WTC11 (cell line): ENCODE results near the gene ASS1. TPM values are rescaled to one million over a fixed set of nuclear protein-coding genes. Genes with fewer than 3 reads are reported as not detected.

Source experiments
- ATAC-seq: fragments of 200-7000 bp; cut with Tn5 transposase; 2 replicates; pipeline ENCODE4 v1.10.0; 2021; ENCODE audit warnings: mild to moderate bottlenecking, moderate library complexity
- CTCF ChIA-PET: fragments of 300-600 bp; sonication (Branson Sonifier 250); formaldehyde crosslinking; loops from one replicate; lab custom pipeline; 2021; ENCODE audit warnings: antibody characterized with exemption; lab: Charles Lee
- POLR2A ChIA-PET: fragments of 350-600 bp; sonication (Branson Sonifier 250); formaldehyde crosslinking; loops from one replicate; lab custom pipeline; 2021; ENCODE audit warnings: antibody characterized with exemption; lab: Charles Lee
- DNase-seq: peaks from one replicate; pipeline ENCODE4 v3.0.0; 2021; ENCODE audit warnings: low spot score
- H3K27ac Mint-ChIP-seq: 2 replicates; pipeline ENCODE4 v1.8.0; 2021; ENCODE audit warnings: mixed read lengths
- H3K27me3 Mint-ChIP-seq: 2 replicates; pipeline ENCODE4 v1.8.0; 2021; ENCODE audit warnings: low read depth, mild to moderate bottlenecking, moderate library complexity, mixed read lengths
- H3K36me3 Mint-ChIP-seq: 2 replicates; pipeline ENCODE4 v1.8.0; 2021; ENCODE audit warnings: mixed read lengths
- H3K4me1 Mint-ChIP-seq: 2 replicates; pipeline ENCODE4 v1.8.0; 2022; ENCODE audit warnings: mixed read lengths
- H3K4me3 Mint-ChIP-seq: 2 replicates; pipeline ENCODE4 v1.8.0; 2021; ENCODE audit warnings: mild to moderate bottlenecking, moderate library complexity, mixed read lengths
- H3K9me3 Mint-ChIP-seq: 2 replicates; pipeline ENCODE4 v1.8.0; 2021; ENCODE audit warnings: mixed read lengths
- ATF3 ChIP-seq: sonication (generic); formaldehyde crosslinking; conservative IDR thresholded peaks from 2 replicates; pipeline ENCODE4 v1.8.1; 2022; ENCODE audit warnings: mild to moderate bottlenecking, missing genetic modification reagents
- CREB1 ChIP-seq: sonication (generic); formaldehyde crosslinking; IDR thresholded peaks from 2 replicates; pipeline ENCODE4 v1.8.0; 2023; ENCODE audit warnings: mild to moderate bottlenecking, missing genetic modification reagents
- CTCF ChIP-seq: fragments of 200-600 bp; IDR thresholded peaks from 2 replicates; pipeline ENCODE4 v1.8.0; 2022; ENCODE audit warnings: antibody characterized with exemption
- E2F4 ChIP-seq: sonication (generic); formaldehyde crosslinking; IDR thresholded peaks from 2 replicates; pipeline ENCODE4 v1.8.1; 2022; ENCODE audit warnings: low read depth, mild to moderate bottlenecking, moderate library complexity, missing genetic modification reagents, borderline replicate concordance
- GTF2I ChIP-seq: fragments of 250-450 bp; sonication (Bioruptor Pico); conservative IDR thresholded peaks from 2 replicates; pipeline ENCODE4 v1.4.0; 2021; ENCODE audit warnings: mild to moderate bottlenecking
- KAT7 ChIP-seq: sonication (generic); formaldehyde crosslinking; IDR thresholded peaks from 2 replicates; pipeline ENCODE4 v1.8.1; 2023; ENCODE audit warnings: missing genetic modification reagents, mild to moderate bottlenecking, borderline replicate concordance
- MAX ChIP-seq: sonication (generic); formaldehyde crosslinking; IDR thresholded peaks from 2 replicates; pipeline ENCODE4 v1.8.0; 2022; ENCODE audit warnings: mild to moderate bottlenecking, missing genetic modification reagents
- MYBL2 ChIP-seq: sonication (generic); formaldehyde crosslinking; IDR thresholded peaks from 2 replicates; pipeline ENCODE4 v1.8.1; 2023; ENCODE audit warnings: mild to moderate bottlenecking, moderate library complexity, missing genetic modification reagents
- NR1H2 ChIP-seq: sonication (generic); formaldehyde crosslinking; IDR thresholded peaks from 2 replicates; pipeline ENCODE4 v1.9.0; 2021; ENCODE audit warnings: mild to moderate bottlenecking, moderate library complexity, missing genetic modification reagents
- OVOL2 ChIP-seq: fragments of 250-450 bp; sonication (Bioruptor Pico); IDR thresholded peaks from 2 replicates; pipeline ENCODE4 v1.9.0; 2021; ENCODE audit warnings: mild to moderate bottlenecking, borderline replicate concordance
- SOX15 ChIP-seq: fragments of 250-450 bp; sonication (Bioruptor Pico); IDR thresholded peaks from 2 replicates; pipeline ENCODE4 v1.9.0; 2021; ENCODE audit warnings: mild to moderate bottlenecking
- SP1 ChIP-seq: sonication (generic); formaldehyde crosslinking; conservative IDR thresholded peaks from 2 replicates; pipeline ENCODE4 v1.8.1; 2022; ENCODE audit warnings: missing genetic modification reagents
- TCF7 ChIP-seq: sonication (generic); formaldehyde crosslinking; IDR thresholded peaks from 2 replicates; pipeline ENCODE4 v1.8.0; 2022; ENCODE audit warnings: mild to moderate bottlenecking, low read depth, missing genetic modification reagents, moderate library complexity
- TP53 ChIP-seq: sonication (generic); formaldehyde crosslinking; IDR thresholded peaks from 2 replicates; pipeline ENCODE4 v1.8.1; 2023; ENCODE audit warnings: mild to moderate bottlenecking, missing genetic modification reagents
- USF2 ChIP-seq: sonication (generic); formaldehyde crosslinking; IDR thresholded peaks from 2 replicates; pipeline ENCODE4 v1.8.1; 2023; ENCODE audit warnings: mild to moderate bottlenecking, missing genetic modification reagents, moderate library complexity
- ZNF121 ChIP-seq: sonication (generic); formaldehyde crosslinking; IDR thresholded peaks from 2 replicates; pipeline ENCODE4 v1.8.0; 2023; ENCODE audit warnings: missing genetic modification reagents
- ZNF219 ChIP-seq: sonication (generic); formaldehyde crosslinking; IDR thresholded peaks from 2 replicates; pipeline ENCODE4 v1.8.0; 2023; ENCODE audit warnings: missing genetic modification reagents, mild to moderate bottlenecking, borderline replicate concordance
- ZNF423 ChIP-seq: fragments of 250-450 bp; sonication (Bioruptor Pico); IDR thresholded peaks from 2 replicates; pipeline ENCODE4 v2.1.2; 2022; ENCODE audit warnings: mild to moderate bottlenecking, moderate library complexity
- ZNF671 ChIP-seq: fragments of 250-450 bp; sonication (Bioruptor Pico); IDR thresholded peaks from 2 replicates; pipeline ENCODE4 v1.8.0; 2021; ENCODE audit warnings: mild to moderate bottlenecking
- total RNA-seq: library from RNA; stranded (reverse); gene quantifications from 3 replicates; pipeline ENCODE4 v1.2.3, GENCODE V29; 2021
- TF ChIP-seq, protein P1 (sequence below): sonication (generic); formaldehyde crosslinking; conservative IDR thresholded peaks from 2 replicates; pipeline ENCODE4 v1.8.1; 2023; ENCODE audit warnings: mild to moderate bottlenecking, low read depth, missing genetic modification reagents, moderate library complexity
- TF ChIP-seq, protein P2 (sequence below): sonication (generic); formaldehyde crosslinking; IDR thresholded peaks from 2 replicates; pipeline ENCODE4 v1.8.0; 2022; ENCODE audit warnings: mild to moderate bottlenecking, missing genetic modification reagents

ASS1 gene
- total RNA-seq, 1 experiment from 2014 or later = 95.7 TPM

- ChIA-PET POLR2A (no interaction called here), CTCF (no interaction called here)
- Mint-ChIP-seq H3K27me3 (no peaks in the 10 kb centered on the region), H3K9me3 (0 out of 2 replicates have a peak, but pooled peaks cover under 1% of the 10 kb centered on the region), H3K4me1 (no peaks in the 10 kb centered on the region), H3K27ac (no peak overlapping the region), H3K36me3 (no peaks in the 10 kb centered on the region), H3K4me3 (no peak overlapping the region)
- no peak for TF ChIP-seq CREB1 (CRISPR knock-in tag)
- ATAC-seq (no peak), DNase-seq (no peak)
These were observed 41.9 kb upstream of the ASS1 start for GRCh38 chr9:130402645-130403440.

DNA sequence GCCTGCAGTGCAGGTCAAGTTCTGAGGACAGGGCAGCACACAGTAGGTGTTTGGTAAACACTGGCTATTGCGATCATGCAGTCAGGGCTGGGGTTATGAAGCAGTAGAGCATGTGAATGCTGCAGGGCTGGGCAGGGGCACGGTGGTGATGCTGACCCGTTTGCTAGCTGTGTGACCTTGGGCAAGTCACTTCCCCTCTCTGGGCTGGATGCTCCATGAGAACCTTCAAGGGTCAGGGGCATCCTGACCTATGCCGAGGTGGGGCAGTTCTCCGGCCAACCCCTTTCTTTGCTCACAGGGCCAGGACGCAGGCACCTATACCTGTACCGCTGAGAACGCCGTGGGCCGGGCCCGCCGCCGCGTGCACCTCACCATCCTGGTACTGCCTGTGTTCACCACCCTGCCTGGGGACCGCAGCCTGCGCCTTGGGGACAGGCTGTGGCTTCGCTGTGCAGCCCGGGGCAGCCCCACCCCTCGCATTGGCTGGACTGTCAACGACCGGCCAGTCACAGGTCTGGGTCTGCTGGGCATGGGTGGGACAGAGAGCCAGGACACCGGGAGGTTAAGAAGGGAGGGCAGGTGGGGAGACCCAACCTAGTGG lies 39.0 kb upstream of the ASS1 start:
- Mint-ChIP-seq H3K4me3 (no peak overlapping the region), H3K36me3 (no peaks in the 10 kb centered on the region), H3K4me1 (no peaks in the 10 kb centered on the region), H3K9me3 (0 out of 2 replicates have a peak, but pooled peaks cover 3% of the 10 kb centered on the region), H3K27me3 (no peaks in the 10 kb centered on the region), H3K27ac (no peak overlapping the region)
- ChIA-PET POLR2A (no interaction called here), CTCF (no interaction called here)
- ATAC-seq = no peak
- no peak for DNase-seq
- no peak for TF ChIP-seq ZNF219
- TF ChIP-seq MAX = no peak
- TF ChIP-seq, protein P1, sequence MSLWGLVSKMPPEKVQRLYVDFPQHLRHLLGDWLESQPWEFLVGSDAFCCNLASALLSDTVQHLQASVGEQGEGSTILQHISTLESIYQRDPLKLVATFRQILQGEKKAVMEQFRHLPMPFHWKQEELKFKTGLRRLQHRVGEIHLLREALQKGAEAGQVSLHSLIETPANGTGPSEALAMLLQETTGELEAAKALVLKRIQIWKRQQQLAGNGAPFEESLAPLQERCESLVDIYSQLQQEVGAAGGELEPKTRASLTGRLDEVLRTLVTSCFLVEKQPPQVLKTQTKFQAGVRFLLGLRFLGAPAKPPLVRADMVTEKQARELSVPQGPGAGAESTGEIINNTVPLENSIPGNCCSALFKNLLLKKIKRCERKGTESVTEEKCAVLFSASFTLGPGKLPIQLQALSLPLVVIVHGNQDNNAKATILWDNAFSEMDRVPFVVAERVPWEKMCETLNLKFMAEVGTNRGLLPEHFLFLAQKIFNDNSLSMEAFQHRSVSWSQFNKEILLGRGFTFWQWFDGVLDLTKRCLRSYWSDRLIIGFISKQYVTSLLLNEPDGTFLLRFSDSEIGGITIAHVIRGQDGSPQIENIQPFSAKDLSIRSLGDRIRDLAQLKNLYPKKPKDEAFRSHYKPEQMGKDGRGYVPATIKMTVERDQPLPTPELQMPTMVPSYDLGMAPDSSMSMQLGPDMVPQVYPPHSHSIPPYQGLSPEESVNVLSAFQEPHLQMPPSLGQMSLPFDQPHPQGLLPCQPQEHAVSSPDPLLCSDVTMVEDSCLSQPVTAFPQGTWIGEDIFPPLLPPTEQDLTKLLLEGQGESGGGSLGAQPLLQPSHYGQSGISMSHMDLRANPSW (CRISPR knock-in tag) = no peak
- no peak for TF ChIP-seq KAT7 (CRISPR knock-in tag)
- TF ChIP-seq USF2 (CRISPR knock-in tag) = no peak

DNA sequence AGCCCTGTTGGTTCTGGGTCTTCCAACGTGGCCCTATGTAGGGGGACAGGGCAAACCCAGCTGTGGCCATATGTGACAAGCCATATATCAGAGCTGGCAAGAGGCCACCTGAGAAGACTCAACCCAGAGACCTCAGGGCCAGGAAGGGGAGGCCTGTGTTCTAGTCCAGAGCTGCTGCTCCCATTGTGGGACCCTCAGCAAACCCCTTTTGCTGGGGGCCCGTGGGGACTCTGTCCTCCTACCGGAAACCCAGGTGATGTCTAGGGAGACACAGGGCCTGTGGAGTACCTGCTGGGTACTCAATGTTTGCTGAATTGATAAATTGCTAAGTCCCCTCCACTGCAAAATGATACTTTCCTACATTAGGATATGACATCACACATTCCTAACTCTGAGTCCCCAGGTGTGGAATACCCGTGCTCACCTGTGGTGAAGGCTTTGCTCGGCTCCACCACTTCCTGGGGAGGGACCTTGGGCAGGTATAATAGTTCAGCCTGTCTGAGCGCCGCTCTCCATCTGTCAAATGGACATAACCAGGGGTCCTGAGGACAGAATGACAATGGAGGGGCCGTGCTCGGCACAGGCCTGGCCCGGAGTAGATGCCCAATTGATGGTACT lies 38.4 kb upstream of the ASS1 start:
- no peak overlapping the region for H3K27ac Mint-ChIP-seq
- no peak for ATAC-seq
- H3K9me3 Mint-ChIP-seq = 0 out of 2 replicates have a peak, but pooled peaks cover 3% of the 10 kb centered on the region
- no peaks in the 10 kb centered on the region for H3K36me3 Mint-ChIP-seq
- H3K4me3 Mint-ChIP-seq = no peak overlapping the region
- no peak for DNase-seq
- H3K27me3 Mint-ChIP-seq = no peaks in the 10 kb centered on the region
- ChIA-PET CTCF (no interaction called here), POLR2A (no interaction called here)
- no peaks in the 10 kb centered on the region for H3K4me1 Mint-ChIP-seq
- TF ChIP-seq SP1 (CRISPR knock-in tag) (no peak), CTCF (no peak), OVOL2 (CRISPR knock-in tag) (no peak), TCF7 (CRISPR knock-in tag) (no peak), SOX15 (CRISPR knock-in tag) (no peak), NR1H2 (no peak), E2F4 (CRISPR knock-in tag) (no peak), ZNF423 (no peak), TP53 (no peak), ZNF121 (no peak), ZNF671 (CRISPR knock-in tag) (no peak), GTF2I (CRISPR knock-in tag) (no peak), MYBL2 (CRISPR knock-in tag) (no peak), ATF3 (no peak)
- TF ChIP-seq, protein P2, sequence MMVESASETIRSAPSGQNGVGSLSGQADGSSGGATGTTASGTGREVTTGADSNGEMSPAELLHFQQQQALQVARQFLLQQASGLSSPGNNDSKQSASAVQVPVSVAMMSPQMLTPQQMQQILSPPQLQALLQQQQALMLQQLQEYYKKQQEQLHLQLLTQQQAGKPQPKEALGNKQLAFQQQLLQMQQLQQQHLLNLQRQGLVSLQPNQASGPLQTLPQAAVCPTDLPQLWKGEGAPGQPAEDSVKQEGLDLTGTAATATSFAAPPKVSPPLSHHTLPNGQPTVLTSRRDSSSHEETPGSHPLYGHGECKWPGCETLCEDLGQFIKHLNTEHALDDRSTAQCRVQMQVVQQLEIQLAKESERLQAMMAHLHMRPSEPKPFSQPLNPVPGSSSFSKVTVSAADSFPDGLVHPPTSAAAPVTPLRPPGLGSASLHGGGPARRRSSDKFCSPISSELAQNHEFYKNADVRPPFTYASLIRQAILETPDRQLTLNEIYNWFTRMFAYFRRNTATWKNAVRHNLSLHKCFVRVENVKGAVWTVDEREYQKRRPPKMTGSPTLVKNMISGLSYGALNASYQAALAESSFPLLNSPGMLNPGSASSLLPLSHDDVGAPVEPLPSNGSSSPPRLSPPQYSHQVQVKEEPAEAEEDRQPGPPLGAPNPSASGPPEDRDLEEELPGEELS = no peak
